Measurements from ENCODE around the gene NFIB. TPM values are rescaled to one million over a fixed set of nuclear protein-coding genes. Genes with fewer than 3 reads are reported as not detected.

NFIB gene
- total and polyA plus RNA-seq, 2 of the 8 experiments (the other 6 are each of a cell fraction or from before 2014, with no cell fraction given): 2.6 to 13.1 TPM

DNA sequence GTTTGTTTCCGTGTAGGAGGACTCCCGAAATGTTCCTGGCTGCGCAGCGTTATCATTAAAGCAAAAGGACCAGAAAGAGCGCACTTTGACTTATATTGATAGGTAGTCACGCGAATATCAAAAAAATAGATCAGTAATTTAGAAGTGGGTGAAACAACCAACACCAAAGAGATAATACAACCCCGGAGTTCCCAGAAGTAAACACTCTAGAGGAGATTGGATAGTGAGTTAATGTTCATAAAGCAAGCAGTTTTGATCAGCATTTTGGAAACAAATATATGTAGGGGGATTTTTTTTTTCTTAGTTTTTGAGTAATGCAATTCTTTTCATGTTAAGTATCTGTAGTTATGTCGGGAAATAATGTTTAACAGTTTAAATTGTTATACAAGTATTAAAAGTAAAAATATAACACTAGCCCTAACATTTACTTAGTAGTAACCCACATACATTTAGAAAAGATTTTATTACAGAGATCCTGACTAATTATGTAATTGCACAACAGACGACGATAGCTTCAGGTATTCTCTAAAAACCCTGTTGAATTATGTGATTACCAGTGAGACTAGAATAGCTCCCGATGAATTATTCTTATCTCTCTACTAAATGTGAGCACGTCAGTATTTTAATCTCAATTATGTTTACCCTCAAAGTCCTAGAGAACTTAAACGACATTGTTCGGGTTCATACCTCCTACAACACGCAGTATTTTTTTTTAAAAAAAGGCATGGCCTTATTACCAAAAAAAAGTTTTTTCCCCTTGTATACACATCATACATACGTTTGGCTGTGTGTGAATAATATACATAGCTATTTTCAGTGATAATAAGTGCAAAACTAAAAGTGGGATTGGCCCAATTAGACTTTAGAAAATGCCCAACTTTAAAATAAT is 9.4 kb upstream of the NFIB start:
- Histone ChIP-seq H2AK5ac (ENCODE audit: low read depth, low read length) (no peak overlapping the region), H3K23ac (ENCODE audit: insufficient read length) (no peak overlapping the region), H3K4ac (replicated peaks; ENCODE audit: insufficient read length, low read depth, low read length) (peak overlapping the region; percentile 75), H3K36me3 (ENCODE audit: control insufficient read depth in 2 of 4, insufficient read depth in 4 of 4, low read length in 3 of 4) (no peaks in the 10 kb centered on the region), H3K4me2 (ENCODE audit: insufficient read depth in 1 of 2, low read depth in 2 of 2, low read length in 2 of 2) (peak overlapping the region; percentile 87 to 90), H2BK20ac (ENCODE audit: low read length) (no peak overlapping the region), H3K56ac (replicated peaks; ENCODE audit: insufficient read length, low read depth, low read length) (peak overlapping the region; percentile 39), H3K18ac (ENCODE audit: extremely low read depth, low read length) (peak overlapping the region; percentile 88; the same call in 1 of the 2 replicates), H4K8ac (ENCODE audit: extremely low read depth, insufficient read depth, low read length) (peak overlapping the region; percentile 94), H3K79me2 (ENCODE audit: control insufficient read depth in 1 of 2, insufficient read depth in 2 of 2, low read length in 2 of 2) (no peaks in the 10 kb centered on the region; a peak in 1 of 4 replicates), H3K27ac (ENCODE audit: low read depth, low read length) (peak overlapping the region; percentile 78; the same call in 1 of the 2 replicates), H2BK12ac (ENCODE audit: low read depth, low read length) (no peak overlapping the region), H2AFZ (ENCODE audit: low read length) (peak overlapping the region; percentile 72), H3K14ac (ENCODE audit: insufficient read length) (no peak overlapping the region), H3K4me1 (replicated peaks in 1 of 4; ENCODE audit: control insufficient read depth in 3 of 4, insufficient read depth in 4 of 4, low read length in 3 of 4) (peaks cover 5 to 28% (median 13%) of the 10 kb centered on the region in 4 experiments), H3K79me1 (ENCODE audit: low read depth, low read length) (no peaks in the 10 kb centered on the region), H3K4me3 (ENCODE audit: extremely low read depth in 1 of 4, insufficient read depth in 2 of 4, low read depth in 3 of 4, low read length in 4 of 4) (peak overlapping the region; percentile 68 to 84 (median 72)), H4K91ac (replicated peaks; ENCODE audit: insufficient read length, low read length) (peak overlapping the region; percentile 91), H3K23me2 (ENCODE audit: low read depth, low read length) (peaks cover 5% of the 10 kb centered on the region; the same call in 1 of the 2 replicates), H2BK5ac (ENCODE audit: low read depth, low read length) (peak overlapping the region; percentile 69; the same call in 1 of the 2 replicates), H2BK120ac (replicated peaks; ENCODE audit: low read depth, low read length) (peak overlapping the region; percentile 61), H2BK15ac (ENCODE audit: low read length) (no peak overlapping the region), H3K27me3 (replicated peaks in 1 of 4; ENCODE audit: control insufficient read depth in 3 of 4, extremely low read depth in 1 of 4, insufficient read depth in 3 of 4, low read length in 3 of 4) (0 out of 7 replicates have a peak, but pooled peaks cover 0 to 3% (median 2%) of the 10 kb centered on the region in 4 experiments), H3K9me3 (ENCODE audit: insufficient read depth in 2 of 2, low read depth in 1 of 2, low read length in 1 of 2) (no peaks in the 10 kb centered on the region), H4K5ac (ENCODE audit: insufficient read length, low read depth, low read length) (peak overlapping the region; percentile 50), H3K9ac (replicated peaks in 1 of 4; ENCODE audit: extremely low read depth in 1 of 4, low read depth in 3 of 4, low read length in 3 of 4) (peak overlapping the region; percentile 60 to 89 (median 79)), H4K20me1 (replicated peaks in 1 of 2; ENCODE audit: control insufficient read depth in 1 of 2, insufficient read depth in 2 of 2, low read length in 2 of 2) (no peaks in the 10 kb centered on the region)
- WGBS, 2 experiments (ENCODE audit: extremely low coverage in 1 of 2, insufficient coverage in 1 of 2, insufficient read length in 1 of 2, insufficient replicate concordance in 2 of 2, low coverage in 1 of 2, low lambda C conversion rate in 2 of 2, missing lambda C conversion rate in 1 of 2): 33% methylated on average over 17 of the region's 17 CpGs; no CpG with 5 or more reads in 1 of the 2 experiments
- ChIA-PET POLR2A (ENCODE audit: partially characterized antibody) (interaction anchor here (1.1 to 1.2 kb wide), 2 partner anchors 9 to 21 kb away, joined by 3 read pairs; no protein-coding TSS in a partner anchor), CTCF (ENCODE audit: partially characterized antibody) (interaction anchor here (0.7 to 2.1 kb wide), 3 partner anchors 16 to 896 kb away, joined by 3 to 13 read pairs (median 3); no protein-coding TSS in a partner anchor)
- DNase-seq (ENCODE audit: low read depth in 1 of 2, low spot score in 2 of 2) (no peak), FAIRE-seq (no peak)
- TF ChIP-seq HDAC6 (IDR thresholded peaks at IDR 0.05; ENCODE audit: low read depth, low read length): no peak
- TF ChIP-seq RAD21 (IDR thresholded peaks at IDR 0.05 in 1 of 2, conservative IDR thresholded peaks at IDR 0.05 in 1 of 2; ENCODE audit: low read depth in 2 of 2, low read length in 2 of 2): no peak
- TF ChIP-seq SIX5 (IDR thresholded peaks at IDR 0.05; ENCODE audit: low read depth, low read length): no peak
- TF ChIP-seq EGR1 (IDR thresholded peaks at IDR 0.05; ENCODE audit: borderline replicate concordance, low read depth, low read length): no peak
- TF ChIP-seq, protein P1, sequence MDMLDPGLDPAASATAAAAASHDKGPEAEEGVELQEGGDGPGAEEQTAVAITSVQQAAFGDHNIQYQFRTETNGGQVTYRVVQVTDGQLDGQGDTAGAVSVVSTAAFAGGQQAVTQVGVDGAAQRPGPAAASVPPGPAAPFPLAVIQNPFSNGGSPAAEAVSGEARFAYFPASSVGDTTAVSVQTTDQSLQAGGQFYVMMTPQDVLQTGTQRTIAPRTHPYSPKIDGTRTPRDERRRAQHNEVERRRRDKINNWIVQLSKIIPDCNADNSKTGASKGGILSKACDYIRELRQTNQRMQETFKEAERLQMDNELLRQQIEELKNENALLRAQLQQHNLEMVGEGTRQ (IDR thresholded peaks at IDR 0.05; ENCODE audit: low read length): no peak
- TF ChIP-seq GTF2F1 (IDR thresholded peaks at IDR 0.05; ENCODE audit: borderline replicate concordance, low read depth, low read length): no peak
